GM23338 (cell line): Measurements from ENCODE around the gene FBXL4.

Source experiments
- EZH2 ChIP-seq: fragments of 200-600 bp; sonication (generic); IDR thresholded peaks from one replicate; pipeline ENCODE4 v1.8.0; 2017; ENCODE audit warnings: antibody characterized with exemption, mild to moderate bottlenecking, low read depth; ENCODE audit not compliant: unreplicated experiment
- TF ChIP-seq, protein P1 (sequence below), 2 experiments: fragments of 200-600 bp in 1 of 2; sonication (generic) in 1 of 2; conservative IDR thresholded peaks; 2 replicates each; pipeline versions ENCODE4 v1.5.1 to v1.6.1; 2016 to 2017; ENCODE audit warnings: antibody characterized with exemption in 2 of 2, low read depth in 2 of 2, mild to moderate bottlenecking in 2 of 2, moderate library complexity in 1 of 2
- TF ChIP-seq, protein P2 (sequence below): IDR thresholded peaks from one replicate; pipeline ENCODE4 v1.6.1; 2018; ENCODE audit warnings: antibody characterized with exemption; ENCODE audit not compliant: unreplicated experiment

DNA sequence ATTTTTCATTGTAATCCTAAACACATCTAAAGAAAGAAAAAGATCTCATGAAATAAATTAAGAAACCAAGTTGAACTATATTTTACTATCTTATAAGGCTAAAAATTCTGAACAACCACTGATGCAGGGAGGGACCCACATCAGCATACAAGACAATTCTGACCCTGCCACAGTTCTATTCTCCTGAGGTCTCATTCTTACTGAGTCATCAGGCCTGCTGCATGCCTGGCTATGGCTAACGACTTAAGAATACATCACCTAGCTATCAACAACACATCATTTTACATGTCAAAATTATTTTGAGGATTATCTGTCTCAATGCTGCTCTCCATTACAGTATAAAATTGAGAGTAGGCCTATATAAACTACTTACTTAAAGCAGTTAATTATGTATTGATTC lies 52.9 kb downstream of the FBXL4 start:
- TF ChIP-seq, protein P1, sequence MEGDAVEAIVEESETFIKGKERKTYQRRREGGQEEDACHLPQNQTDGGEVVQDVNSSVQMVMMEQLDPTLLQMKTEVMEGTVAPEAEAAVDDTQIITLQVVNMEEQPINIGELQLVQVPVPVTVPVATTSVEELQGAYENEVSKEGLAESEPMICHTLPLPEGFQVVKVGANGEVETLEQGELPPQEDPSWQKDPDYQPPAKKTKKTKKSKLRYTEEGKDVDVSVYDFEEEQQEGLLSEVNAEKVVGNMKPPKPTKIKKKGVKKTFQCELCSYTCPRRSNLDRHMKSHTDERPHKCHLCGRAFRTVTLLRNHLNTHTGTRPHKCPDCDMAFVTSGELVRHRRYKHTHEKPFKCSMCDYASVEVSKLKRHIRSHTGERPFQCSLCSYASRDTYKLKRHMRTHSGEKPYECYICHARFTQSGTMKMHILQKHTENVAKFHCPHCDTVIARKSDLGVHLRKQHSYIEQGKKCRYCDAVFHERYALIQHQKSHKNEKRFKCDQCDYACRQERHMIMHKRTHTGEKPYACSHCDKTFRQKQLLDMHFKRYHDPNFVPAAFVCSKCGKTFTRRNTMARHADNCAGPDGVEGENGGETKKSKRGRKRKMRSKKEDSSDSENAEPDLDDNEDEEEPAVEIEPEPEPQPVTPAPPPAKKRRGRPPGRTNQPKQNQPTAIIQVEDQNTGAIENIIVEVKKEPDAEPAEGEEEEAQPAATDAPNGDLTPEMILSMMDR (conservative IDR thresholded peaks at IDR 0.05; ENCODE audit: low read depth in 2 of 2), result no peak
- TF ChIP-seq EZH2, result no peak
- TF ChIP-seq, protein P2, sequence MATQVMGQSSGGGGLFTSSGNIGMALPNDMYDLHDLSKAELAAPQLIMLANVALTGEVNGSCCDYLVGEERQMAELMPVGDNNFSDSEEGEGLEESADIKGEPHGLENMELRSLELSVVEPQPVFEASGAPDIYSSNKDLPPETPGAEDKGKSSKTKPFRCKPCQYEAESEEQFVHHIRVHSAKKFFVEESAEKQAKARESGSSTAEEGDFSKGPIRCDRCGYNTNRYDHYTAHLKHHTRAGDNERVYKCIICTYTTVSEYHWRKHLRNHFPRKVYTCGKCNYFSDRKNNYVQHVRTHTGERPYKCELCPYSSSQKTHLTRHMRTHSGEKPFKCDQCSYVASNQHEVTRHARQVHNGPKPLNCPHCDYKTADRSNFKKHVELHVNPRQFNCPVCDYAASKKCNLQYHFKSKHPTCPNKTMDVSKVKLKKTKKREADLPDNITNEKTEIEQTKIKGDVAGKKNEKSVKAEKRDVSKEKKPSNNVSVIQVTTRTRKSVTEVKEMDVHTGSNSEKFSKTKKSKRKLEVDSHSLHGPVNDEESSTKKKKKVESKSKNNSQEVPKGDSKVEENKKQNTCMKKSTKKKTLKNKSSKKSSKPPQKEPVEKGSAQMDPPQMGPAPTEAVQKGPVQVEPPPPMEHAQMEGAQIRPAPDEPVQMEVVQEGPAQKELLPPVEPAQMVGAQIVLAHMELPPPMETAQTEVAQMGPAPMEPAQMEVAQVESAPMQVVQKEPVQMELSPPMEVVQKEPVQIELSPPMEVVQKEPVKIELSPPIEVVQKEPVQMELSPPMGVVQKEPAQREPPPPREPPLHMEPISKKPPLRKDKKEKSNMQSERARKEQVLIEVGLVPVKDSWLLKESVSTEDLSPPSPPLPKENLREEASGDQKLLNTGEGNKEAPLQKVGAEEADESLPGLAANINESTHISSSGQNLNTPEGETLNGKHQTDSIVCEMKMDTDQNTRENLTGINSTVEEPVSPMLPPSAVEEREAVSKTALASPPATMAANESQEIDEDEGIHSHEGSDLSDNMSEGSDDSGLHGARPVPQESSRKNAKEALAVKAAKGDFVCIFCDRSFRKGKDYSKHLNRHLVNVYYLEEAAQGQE, result no peak
